Subcutaneous abdominal adipose tissue (tissue), 5 donors: ENCODE data around the gene KRT8.

Source experiments
- H3K27ac ChIP-seq: one replicate; pipeline ENCODE4 v1.7.0; 2013; ENCODE audit warnings: low read depth, mild to moderate bottlenecking, inconsistent platforms, low read length, moderate library complexity
- H3K27me3 ChIP-seq, 5 donors: one replicate each; pipeline ENCODE4 v1.7.0; 2013; ENCODE audit warnings: low read length in 5 of 5, inconsistent platforms in 1 of 5; ENCODE audit not compliant: control insufficient read depth in 5 of 5, insufficient read depth in 4 of 5
- H3K36me3 ChIP-seq, 5 donors: one replicate each; pipeline ENCODE4 v1.7.0; 2013; ENCODE audit warnings: low read length in 5 of 5; ENCODE audit not compliant: control insufficient read depth in 5 of 5, insufficient read depth in 5 of 5
- H3K4me1 ChIP-seq, 5 donors: one replicate each; pipeline ENCODE4 v1.7.0; 2013; ENCODE audit warnings: low read length in 5 of 5, mild to moderate bottlenecking in 3 of 5, moderate library complexity in 1 of 5; ENCODE audit not compliant: control insufficient read depth in 5 of 5, insufficient read depth in 5 of 5
- H3K4me3 ChIP-seq, 5 donors: one replicate each; pipeline ENCODE4 v1.7.0; 2013; ENCODE audit warnings: low read length in 5 of 5, low read depth in 1 of 5
- H3K9ac ChIP-seq, 5 donors: one replicate each; pipeline ENCODE4 v1.7.0; 2013; ENCODE audit warnings: low read length in 5 of 5, mild to moderate bottlenecking in 4 of 5, moderate library complexity in 3 of 5
- H3K9me3 ChIP-seq, 5 donors: one replicate each; pipeline ENCODE4 v1.7.0; 2013; ENCODE audit warnings: low read length in 5 of 5; ENCODE audit not compliant: control insufficient read depth in 5 of 5
- donor health status: healthy.
- donor health status: healthy.
- donor health status: healthy.
- donor health status: healthy.
- donor health status: healthy.

Gene KRT8

GRCh38 chr12:52946797-52947547, 42.1 kb upstream of the KRT8 start:
- Histone ChIP-seq H3K4me3 (no peak overlapping the region), H3K9me3 (no peaks in the 10 kb centered on the region), H3K36me3 (no peaks in the 10 kb centered on the region), H3K9ac (no peak overlapping the region), H3K27me3 (peaks cover 2 to 9% (median 8%) of the 10 kb centered on the region in 5 donors), H3K4me1 (peaks cover 0 to 15% (median 4%) of the 10 kb centered on the region in 5 donors), H3K27ac (no peak overlapping the region)

- H3K9ac ChIP-seq: no peak overlapping the region
These were observed 41.5 kb upstream of the KRT8 start for GRCh38 chr12:52946334-52946733.

GRCh38 chr12:52945389-52946232, 40.7 kb upstream of the KRT8 start:
- Histone ChIP-seq H3K36me3 (no peaks in the 10 kb centered on the region), H3K27ac (no peak overlapping the region), H3K9me3 (no peaks in the 10 kb centered on the region), H3K9ac (no peak overlapping the region), H3K27me3 (peaks cover 2 to 9% (median 8%) of the 10 kb centered on the region in 5 donors), H3K4me3 (no peak overlapping the region), H3K4me1 (peaks cover 0 to 15% (median 4%) of the 10 kb centered on the region in 5 donors)

More at GRCh38 chr12:52946334-52946733, 41.5 kb upstream of the KRT8 start:
- H3K36me3 ChIP-seq: no peaks in the 10 kb centered on the region
- no peak overlapping the region for H3K27ac ChIP-seq
- H3K4me3 ChIP-seq: no peak overlapping the region
- H3K4me1 ChIP-seq: peaks cover 0 to 15% (median 4%) of the 10 kb centered on the region in 5 donors
- H3K27me3 ChIP-seq: peaks cover 2 to 9% (median 8%) of the 10 kb centered on the region in 5 donors
- H3K9me3 ChIP-seq: no peaks in the 10 kb centered on the region

- Histone ChIP-seq H3K9ac (no peak overlapping the region), H3K36me3 (no peaks in the 10 kb centered on the region), H3K4me1 (peaks cover 0 to 13% (median 4%) of the 10 kb centered on the region in 5 donors), H3K27ac (no peak overlapping the region), H3K9me3 (peaks cover 0 to 2% (median 2%) of the 10 kb centered on the region in 5 donors), H3K27me3 (peaks cover 2 to 8% (median 5%) of the 10 kb centered on the region in 5 donors), H3K4me3 (no peak overlapping the region)
These were observed 40.0 kb upstream of the KRT8 start for GRCh38 chr12:52944683-52945388.

GRCh38 chr12:52942901-52943181, 38.0 kb upstream of the KRT8 start:
- Histone ChIP-seq H3K27ac (no peak overlapping the region), H3K4me1 (no peaks in the 10 kb centered on the region), H3K9ac (no peak overlapping the region), H3K4me3 (no peak overlapping the region), H3K27me3 (peaks cover 0 to 3% (median 0%) of the 10 kb centered on the region in 5 donors), H3K9me3 (peaks cover 0 to 5% (median 2%) of the 10 kb centered on the region in 5 donors), H3K36me3 (no peaks in the 10 kb centered on the region)

GRCh38 chr12:52942066-52942900, 37.4 kb upstream of the KRT8 start:
- H3K27me3 ChIP-seq: peaks cover 0 to 3% (median 0%) of the 10 kb centered on the region in 5 donors
- H3K9ac ChIP-seq: no peak overlapping the region
- peaks cover 0 to 5% (median 2%) of the 10 kb centered on the region in 5 donors for H3K9me3 ChIP-seq
- H3K4me1 ChIP-seq: no peaks in the 10 kb centered on the region
- H3K4me3 ChIP-seq: no peak overlapping the region
- H3K36me3 ChIP-seq: no peaks in the 10 kb centered on the region
- no peak overlapping the region for H3K27ac ChIP-seq

- Histone ChIP-seq H3K36me3 (no peaks in the 10 kb centered on the region), H3K27ac (no peak overlapping the region), H3K9me3 (no peaks in the 10 kb centered on the region), H3K4me3 (no peak overlapping the region), H3K9ac (no peak overlapping the region), H3K4me1 (peaks cover 9 to 27% (median 26%) of the 10 kb centered on the region in 5 donors), H3K27me3 (no peaks in the 10 kb centered on the region)
These were observed 24.7 kb upstream of the KRT8 start for GRCh38 chr12:52929538-52929937.

GRCh38 chr12:52927964-52928363, 23.1 kb upstream of the KRT8 start:
- peak overlapping the region in 1 of 5 donors; percentile 25 for H3K4me3 ChIP-seq
- no peaks in the 10 kb centered on the region for H3K36me3 ChIP-seq
- no peak overlapping the region for H3K9ac ChIP-seq
- H3K27ac ChIP-seq: no peak overlapping the region
- no peaks in the 10 kb centered on the region for H3K9me3 ChIP-seq
- peaks cover 9 to 27% (median 26%) of the 10 kb centered on the region in 5 donors for H3K4me1 ChIP-seq
- H3K27me3 ChIP-seq: no peaks in the 10 kb centered on the region

- Histone ChIP-seq H3K4me1 (peaks cover 9 to 28% (median 26%) of the 10 kb centered on the region in 5 donors), H3K27me3 (no peaks in the 10 kb centered on the region), H3K4me3 (peak overlapping the region in 1 of 5 donors; percentile 27), H3K9me3 (no peaks in the 10 kb centered on the region), H3K36me3 (no peaks in the 10 kb centered on the region), H3K9ac (no peak overlapping the region), H3K27ac (peak overlapping the region; percentile 74)
These were observed 21.8 kb upstream of the KRT8 start for GRCh38 chr12:52926596-52927234.
